ENCODE results near the gene TXNDC11. TPM values are rescaled to one million over a fixed set of nuclear protein-coding genes. Genes with fewer than 3 reads are reported as not detected.

TXNDC11 gene
- total and polyA plus RNA-seq, 10 of the 15 experiments (the other 5 are each of a cell fraction or from before 2014, with no cell fraction given): 1.7 to 86.7 (median 54.4) TPM

DNA sequence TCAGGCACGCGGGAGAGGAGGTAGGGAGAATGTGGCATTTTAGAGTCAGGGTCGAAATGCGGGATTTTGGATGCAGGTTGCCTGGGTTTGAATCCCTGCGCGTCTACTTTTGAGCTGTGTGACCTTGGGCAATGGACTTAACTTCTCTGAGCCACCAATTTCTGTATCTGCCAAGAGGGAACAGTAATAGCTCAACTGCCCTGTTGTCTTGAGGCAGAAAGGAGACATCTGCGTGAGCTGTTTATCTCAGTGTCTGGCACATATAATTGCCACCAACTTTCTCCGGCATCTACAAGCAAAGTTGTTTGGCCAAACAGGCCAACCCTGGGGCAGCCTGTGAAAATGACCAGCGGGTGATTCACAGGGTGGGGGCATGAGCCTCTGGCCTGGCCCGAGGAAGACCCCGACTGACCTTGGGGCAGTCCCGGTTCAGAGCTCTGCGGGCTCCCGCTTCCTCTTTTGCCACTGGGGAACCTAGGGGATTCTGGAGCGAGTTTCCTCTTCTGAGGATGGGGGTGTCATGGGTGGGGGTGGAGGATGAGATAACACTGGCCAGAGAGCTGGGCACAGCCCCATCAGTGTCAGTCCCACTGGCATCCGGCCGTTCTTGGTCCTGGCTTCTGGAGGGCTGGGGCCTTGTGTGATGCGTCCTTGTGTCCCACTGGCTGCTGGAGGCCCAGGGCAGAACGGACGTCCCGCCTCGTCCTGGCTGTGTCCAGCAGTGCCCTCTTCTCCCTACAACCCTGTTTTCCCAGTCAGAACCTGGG, 73.1 kb downstream of the TXNDC11 start (continued):
- TF ChIP-seq POU2F2 (IDR thresholded peaks at IDR 0.05; ENCODE audit: borderline replicate concordance, low read depth, low read length) (no peak), NFYA (IDR thresholded peaks at IDR 0.05; ENCODE audit: borderline replicate concordance, low read depth, low read length) (no peak), HDAC2 (IDR thresholded peaks at IDR 0.05) (0 out of 2 replicates have a peak, but pooled peaks have one; percentile 8), ZSCAN29 (IDR thresholded peaks at IDR 0.05) (no peak), CREB1 (IDR thresholded peaks at IDR 0.05; ENCODE audit: low read depth) (peak; percentile 41), TCF12 (IDR thresholded peaks at IDR 0.05; ENCODE audit: low read depth, low read length) (0 out of 2 replicates have a peak, but pooled peaks have one; percentile 22), NFXL1 (IDR thresholded peaks at IDR 0.05; ENCODE audit: borderline replicate concordance) (peak; percentile 95), SMARCA5 (IDR thresholded peaks at IDR 0.05) (peak; percentile 98), IKZF2 (IDR thresholded peaks at IDR 0.05) (peak; percentile 91 to 92), BHLHE40 (IDR thresholded peaks at IDR 0.05; ENCODE audit: borderline replicate concordance in 1 of 2, low read depth in 2 of 2, low read length in 1 of 2) (peak; percentile 25 to 44; a peak in 2 of 4 replicates), RBBP5 (conservative IDR thresholded peaks at IDR 0.05) (no peak), ZNF384 (IDR thresholded peaks at IDR 0.05; ENCODE audit: borderline replicate concordance, low read depth, low read length) (no peak), NR2C1 (IDR thresholded peaks at IDR 0.05) (no peak), RELA (IDR thresholded peaks at IDR 0.05; ENCODE audit: borderline replicate concordance, partially characterized antibody) (peak; percentile 88), GATAD2B (conservative IDR thresholded peaks at IDR 0.05; ENCODE audit: low read depth) (peak; percentile 69; the same call in 1 of the 2 replicates), NR2F1 (conservative IDR thresholded peaks at IDR 0.05) (peak; percentile 98), IKZF1 (conservative IDR thresholded peaks at IDR 0.05) (peak; percentile 94), TCF3 (IDR thresholded peaks at IDR 0.05; ENCODE audit: borderline replicate concordance, insufficient read depth, low read depth, low read length) (no peak)
- TF ChIP-seq, protein P1, sequence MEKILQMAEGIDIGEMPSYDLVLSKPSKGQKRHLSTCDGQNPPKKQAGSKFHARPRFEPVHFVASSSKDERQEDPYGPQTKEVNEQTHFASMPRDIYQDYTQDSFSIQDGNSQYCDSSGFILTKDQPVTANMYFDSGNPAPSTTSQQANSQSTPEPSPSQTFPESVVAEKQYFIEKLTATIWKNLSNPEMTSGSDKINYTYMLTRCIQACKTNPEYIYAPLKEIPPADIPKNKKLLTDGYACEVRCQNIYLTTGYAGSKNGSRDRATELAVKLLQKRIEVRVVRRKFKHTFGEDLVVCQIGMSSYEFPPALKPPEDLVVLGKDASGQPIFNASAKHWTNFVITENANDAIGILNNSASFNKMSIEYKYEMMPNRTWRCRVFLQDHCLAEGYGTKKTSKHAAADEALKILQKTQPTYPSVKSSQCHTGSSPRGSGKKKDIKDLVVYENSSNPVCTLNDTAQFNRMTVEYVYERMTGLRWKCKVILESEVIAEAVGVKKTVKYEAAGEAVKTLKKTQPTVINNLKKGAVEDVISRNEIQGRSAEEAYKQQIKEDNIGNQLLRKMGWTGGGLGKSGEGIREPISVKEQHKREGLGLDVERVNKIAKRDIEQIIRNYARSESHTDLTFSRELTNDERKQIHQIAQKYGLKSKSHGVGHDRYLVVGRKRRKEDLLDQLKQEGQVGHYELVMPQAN (conservative IDR thresholded peaks at IDR 0.05): peak; percentile 40; the same call in 1 of the 2 replicates
- TF ChIP-seq, protein P2, sequence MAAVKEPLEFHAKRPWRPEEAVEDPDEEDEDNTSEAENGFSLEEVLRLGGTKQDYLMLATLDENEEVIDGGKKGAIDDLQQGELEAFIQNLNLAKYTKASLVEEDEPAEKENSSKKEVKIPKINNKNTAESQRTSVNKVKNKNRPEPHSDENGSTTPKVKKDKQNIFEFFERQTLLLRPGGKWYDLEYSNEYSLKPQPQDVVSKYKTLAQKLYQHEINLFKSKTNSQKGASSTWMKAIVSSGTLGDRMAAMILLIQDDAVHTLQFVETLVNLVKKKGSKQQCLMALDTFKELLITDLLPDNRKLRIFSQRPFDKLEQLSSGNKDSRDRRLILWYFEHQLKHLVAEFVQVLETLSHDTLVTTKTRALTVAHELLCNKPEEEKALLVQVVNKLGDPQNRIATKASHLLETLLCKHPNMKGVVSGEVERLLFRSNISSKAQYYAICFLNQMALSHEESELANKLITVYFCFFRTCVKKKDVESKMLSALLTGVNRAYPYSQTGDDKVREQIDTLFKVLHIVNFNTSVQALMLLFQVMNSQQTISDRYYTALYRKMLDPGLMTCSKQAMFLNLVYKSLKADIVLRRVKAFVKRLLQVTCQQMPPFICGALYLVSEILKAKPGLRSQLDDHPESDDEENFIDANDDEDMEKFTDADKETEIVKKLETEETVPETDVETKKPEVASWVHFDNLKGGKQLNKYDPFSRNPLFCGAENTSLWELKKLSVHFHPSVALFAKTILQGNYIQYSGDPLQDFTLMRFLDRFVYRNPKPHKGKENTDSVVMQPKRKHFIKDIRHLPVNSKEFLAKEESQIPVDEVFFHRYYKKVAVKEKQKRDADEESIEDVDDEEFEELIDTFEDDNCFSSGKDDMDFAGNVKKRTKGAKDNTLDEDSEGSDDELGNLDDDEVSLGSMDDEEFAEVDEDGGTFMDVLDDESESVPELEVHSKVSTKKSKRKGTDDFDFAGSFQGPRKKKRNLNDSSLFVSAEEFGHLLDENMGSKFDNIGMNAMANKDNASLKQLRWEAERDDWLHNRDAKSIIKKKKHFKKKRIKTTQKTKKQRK (IDR thresholded peaks at IDR 0.05; ENCODE audit: low read depth, low read length): no peak
- TF ChIP-seq, protein P3, sequence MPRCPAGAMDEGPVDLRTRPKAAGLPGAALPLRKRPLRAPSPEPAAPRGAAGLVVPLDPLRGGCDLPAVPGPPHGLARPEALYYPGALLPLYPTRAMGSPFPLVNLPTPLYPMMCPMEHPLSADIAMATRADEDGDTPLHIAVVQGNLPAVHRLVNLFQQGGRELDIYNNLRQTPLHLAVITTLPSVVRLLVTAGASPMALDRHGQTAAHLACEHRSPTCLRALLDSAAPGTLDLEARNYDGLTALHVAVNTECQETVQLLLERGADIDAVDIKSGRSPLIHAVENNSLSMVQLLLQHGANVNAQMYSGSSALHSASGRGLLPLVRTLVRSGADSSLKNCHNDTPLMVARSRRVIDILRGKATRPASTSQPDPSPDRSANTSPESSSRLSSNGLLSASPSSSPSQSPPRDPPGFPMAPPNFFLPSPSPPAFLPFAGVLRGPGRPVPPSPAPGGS (IDR thresholded peaks at IDR 0.05; ENCODE audit: borderline replicate concordance, insufficient read depth, low read depth, low read length, poor library complexity, severe bottlenecking): peak; percentile 78
- TF ChIP-seq, protein P4, sequence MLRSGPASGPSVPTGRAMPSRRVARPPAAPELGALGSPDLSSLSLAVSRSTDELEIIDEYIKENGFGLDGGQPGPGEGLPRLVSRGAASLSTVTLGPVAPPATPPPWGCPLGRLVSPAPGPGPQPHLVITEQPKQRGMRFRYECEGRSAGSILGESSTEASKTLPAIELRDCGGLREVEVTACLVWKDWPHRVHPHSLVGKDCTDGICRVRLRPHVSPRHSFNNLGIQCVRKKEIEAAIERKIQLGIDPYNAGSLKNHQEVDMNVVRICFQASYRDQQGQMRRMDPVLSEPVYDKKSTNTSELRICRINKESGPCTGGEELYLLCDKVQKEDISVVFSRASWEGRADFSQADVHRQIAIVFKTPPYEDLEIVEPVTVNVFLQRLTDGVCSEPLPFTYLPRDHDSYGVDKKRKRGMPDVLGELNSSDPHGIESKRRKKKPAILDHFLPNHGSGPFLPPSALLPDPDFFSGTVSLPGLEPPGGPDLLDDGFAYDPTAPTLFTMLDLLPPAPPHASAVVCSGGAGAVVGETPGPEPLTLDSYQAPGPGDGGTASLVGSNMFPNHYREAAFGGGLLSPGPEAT (IDR thresholded peaks at IDR 0.05; ENCODE audit: low read depth): peak; percentile 96
